Measurements from ENCODE around the gene SEL1L3.
"Not testable (repeated sequence)": the region's sequence is repeated elsewhere in the genome, so short reads cannot be mapped to it uniquely, and the experiment has no call there.

The SEL1L3 gene

DNA sequence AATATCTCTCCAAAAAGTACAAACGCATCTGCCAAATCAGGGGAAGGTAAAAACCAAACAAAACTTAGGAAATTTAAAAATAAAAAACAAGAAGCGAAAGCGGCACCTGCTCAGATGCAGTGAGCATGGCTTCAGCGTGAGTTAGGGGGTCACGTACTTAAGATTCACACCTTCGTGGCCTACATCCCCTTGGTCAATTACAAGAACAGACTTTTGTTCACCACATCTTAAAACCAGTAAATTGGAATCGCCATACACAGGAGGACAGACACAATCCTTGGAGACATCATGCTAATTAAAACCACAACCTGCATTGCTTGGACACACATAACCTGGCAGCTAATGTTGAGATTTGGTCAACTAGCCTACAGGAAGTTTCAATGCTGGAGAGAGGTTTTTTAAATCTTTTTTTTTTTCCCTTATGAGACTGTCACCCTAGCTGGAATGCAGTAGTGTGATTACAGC lies 12.5 kb upstream of the SEL1L3 start:
- peak; percentile 37 for DNase-seq (ENCODE audit: extremely low spot score)
- ChIA-PET CTCF (interaction anchor here (5.4 kb wide), 1 partner anchor 10 kb away, joined by 27 read pairs; no protein-coding TSS in a partner anchor), POLR2A (interaction anchor here (0.6 kb wide), 1 partner anchor 9 kb away, joined by 3 read pairs; no protein-coding TSS in a partner anchor)
- TF ChIP-seq, protein P1, sequence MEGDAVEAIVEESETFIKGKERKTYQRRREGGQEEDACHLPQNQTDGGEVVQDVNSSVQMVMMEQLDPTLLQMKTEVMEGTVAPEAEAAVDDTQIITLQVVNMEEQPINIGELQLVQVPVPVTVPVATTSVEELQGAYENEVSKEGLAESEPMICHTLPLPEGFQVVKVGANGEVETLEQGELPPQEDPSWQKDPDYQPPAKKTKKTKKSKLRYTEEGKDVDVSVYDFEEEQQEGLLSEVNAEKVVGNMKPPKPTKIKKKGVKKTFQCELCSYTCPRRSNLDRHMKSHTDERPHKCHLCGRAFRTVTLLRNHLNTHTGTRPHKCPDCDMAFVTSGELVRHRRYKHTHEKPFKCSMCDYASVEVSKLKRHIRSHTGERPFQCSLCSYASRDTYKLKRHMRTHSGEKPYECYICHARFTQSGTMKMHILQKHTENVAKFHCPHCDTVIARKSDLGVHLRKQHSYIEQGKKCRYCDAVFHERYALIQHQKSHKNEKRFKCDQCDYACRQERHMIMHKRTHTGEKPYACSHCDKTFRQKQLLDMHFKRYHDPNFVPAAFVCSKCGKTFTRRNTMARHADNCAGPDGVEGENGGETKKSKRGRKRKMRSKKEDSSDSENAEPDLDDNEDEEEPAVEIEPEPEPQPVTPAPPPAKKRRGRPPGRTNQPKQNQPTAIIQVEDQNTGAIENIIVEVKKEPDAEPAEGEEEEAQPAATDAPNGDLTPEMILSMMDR (IDR thresholded peaks at IDR 0.05; ENCODE audit: control extremely low read depth, extremely low read depth, low read depth, missing control alignments) = no peak

- DNase-seq (ENCODE audit: extremely low spot score) = no peak
- ChIA-PET CTCF (no interaction called here), POLR2A (no interaction called here)
- TF ChIP-seq, protein P1 (IDR thresholded peaks at IDR 0.05; ENCODE audit: control extremely low read depth, extremely low read depth, low read depth, missing control alignments) = no peak
Measured at GRCh38 chr4:25874655-25875054, 11.9 kb upstream of the SEL1L3 start.

GRCh38 chr4:25873632-25874129 lies 10.9 kb upstream of the SEL1L3 start:
- TF ChIP-seq, protein P1 (IDR thresholded peaks at IDR 0.05; ENCODE audit: control extremely low read depth, extremely low read depth, low read depth, missing control alignments) = no peak
- DNase-seq (ENCODE audit: extremely low spot score) = no peak
- ChIA-PET CTCF (interaction anchor here (1.0 kb wide), 2 partner anchors 9 to 12 kb away, joined by 3 to 4 read pairs; no protein-coding TSS in a partner anchor), POLR2A (no interaction called here)

GRCh38 chr4:25872851-25873631 lies 10.3 kb upstream of the SEL1L3 start:
- POLR2A ChIA-PET = no interaction called here
- TF ChIP-seq, protein P1 (IDR thresholded peaks at IDR 0.05; ENCODE audit: control extremely low read depth, extremely low read depth, low read depth, missing control alignments) = no peak
- no peak for DNase-seq (ENCODE audit: extremely low spot score)

GRCh38 chr4:25870081-25870480 lies 7.3 kb upstream of the SEL1L3 start:
- CTCF ChIA-PET = interaction anchor here (0.8 to 1.5 kb wide), 4 partner anchors 12 to 44 kb away, joined by 3 read pairs; no protein-coding TSS in a partner anchor
- no peak for DNase-seq (ENCODE audit: extremely low spot score)
- POLR2A ChIA-PET = no interaction called here
- TF ChIP-seq, protein P1 (IDR thresholded peaks at IDR 0.05; ENCODE audit: control extremely low read depth, extremely low read depth, low read depth, missing control alignments) = no peak

More at GRCh38 chr4:25872851-25873631, 10.3 kb upstream of the SEL1L3 start:
- CTCF ChIA-PET = interaction anchor here (1.0 kb wide), 2 partner anchors 10 to 11 kb away, joined by 3 to 4 read pairs; no protein-coding TSS in a partner anchor

- TF ChIP-seq, protein P1 (IDR thresholded peaks at IDR 0.05; ENCODE audit: control extremely low read depth, extremely low read depth, low read depth, missing control alignments) = no peak
- no peak for DNase-seq (ENCODE audit: extremely low spot score)
- POLR2A ChIA-PET = no interaction called here
- CTCF ChIA-PET = interaction anchor here (0.8 to 1.8 kb wide), 4 partner anchors 9 to 15 kb away, joined by 3 to 7 read pairs (median 4); no protein-coding TSS in a partner anchor
Measured at GRCh38 chr4:25867781-25868294, 5.0 kb upstream of the SEL1L3 start.

DNA sequence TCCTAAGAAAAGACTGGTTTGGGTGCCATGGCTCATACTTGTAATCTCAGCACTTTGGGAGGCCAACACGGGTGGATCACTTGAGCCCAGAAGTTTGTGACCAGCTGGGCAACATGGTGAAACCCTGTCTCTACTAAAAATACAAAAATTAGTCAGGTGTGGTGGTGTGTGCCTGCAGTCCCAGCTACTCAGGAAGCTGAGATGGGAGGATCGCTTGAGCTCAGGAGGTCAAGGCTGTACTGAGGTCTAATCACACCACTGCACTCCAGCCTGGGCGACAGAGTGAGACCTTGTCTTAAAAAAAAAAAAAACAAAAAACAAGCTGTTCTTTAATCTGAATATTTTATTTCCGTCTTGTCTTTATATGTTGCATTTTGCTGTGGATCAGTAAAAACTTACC lies 3.6 kb upstream of the SEL1L3 start:
- DNase-seq (ENCODE audit: extremely low spot score) = not testable (repeated sequence)
- POLR2A ChIA-PET = interaction anchor here (0.6 kb wide), 1 partner anchor 431 kb away, joined by 3 read pairs; no protein-coding TSS in a partner anchor
- CTCF ChIA-PET = interaction anchor here (1.3 to 3.9 kb wide), 3 partner anchors 11 to 60 kb away, joined by 4 to 27 read pairs (median 5); no protein-coding TSS in a partner anchor
